Right lobe of liver (tissue), 6 donors: Measurements from ENCODE around the gene USH1C. TPM values are rescaled to one million over a fixed set of nuclear protein-coding genes. Genes with fewer than 3 reads are reported as not detected.

ENCODE experiments used
- ATAC-seq, 4 donors: fragments of 200-7000 bp; cut with Tn5 transposase; one replicate each; pipeline ENCODE4 v1.9.1; 2020; ENCODE audit warnings: mild to moderate bottlenecking in 4 of 4, moderate library complexity in 4 of 4
- DNase-seq, 3 donors: peaks; one replicate each; pipeline ENCODE4 v3.0.0-alpha.2; 2020
- H3K27ac ChIP-seq, 3 donors: fragments of 200-600 bp; one replicate each; pipeline ENCODE4 v1.8.0; 2022
- H3K27me3 ChIP-seq, 2 donors: fragments of 200-600 bp; one replicate each; pipeline ENCODE4 v1.8.0; 2022
- H3K36me3 ChIP-seq, 4 donors: fragments of 200-600 bp; sonication (generic) in 1 of 4; one replicate each; pipeline versions ENCODE4 v1.5.1 to v1.8.0; 2017 to 2022; ENCODE audit warnings: control low read depth in 1 of 4
- H3K4me1 ChIP-seq, 4 donors: fragments of 200-600 bp; sonication (generic) in 1 of 4; one replicate each; pipeline versions ENCODE4 v1.5.1 to v1.8.0; 2017 to 2022; ENCODE audit warnings: control low read depth in 1 of 4
- H3K4me3 ChIP-seq, 3 donors: fragments of 200-600 bp; one replicate each; pipeline ENCODE4 v1.8.0; 2022
- H3K9me3 ChIP-seq, 4 donors: fragments of 200-600 bp; sonication (generic) in 1 of 4; one replicate each; pipeline versions ENCODE4 v1.5.1 to v1.8.0; 2017 to 2022; ENCODE audit warnings: control low read depth in 1 of 4
- CTCF ChIP-seq, 4 donors: fragments of 200-600 bp in 3 of 4; fragments of 450-650 bp in 1 of 4; IDR thresholded peaks; one replicate each; pipeline versions ENCODE4 v1.5.1 to v1.8.0; 2016 to 2022; ENCODE audit warnings: antibody characterized with exemption in 4 of 4, mild to moderate bottlenecking in 2 of 4
- POLR2A ChIP-seq: fragments of 450-650 bp; IDR thresholded peaks from one replicate; pipeline ENCODE4 v1.6.1; 2017; ENCODE audit warnings: antibody characterized with exemption, mild to moderate bottlenecking
- WGBS: methylation state at CpG from one replicate; pipeline ENCODE4 v1.1.6; 2018; ENCODE audit warnings: low coverage, low lambda C conversion rate; ENCODE audit not compliant: insufficient coverage; ENCODE audit errors: missing lambda C conversion rate; 5-methylcytosine and 5-hydroxymethylcytosine counted together
- intact Hi-C, 2 donors: fragments of 100-400 bp; cut with DNase I; formaldehyde crosslinking; loops; one replicate each; pipeline versions ENCODE4 v1.11.2 to v1.14.1; 2022
- total RNA-seq, 6 experiments: library from RNA; depleted of rRNA in 2 of 6; stranded (reverse); fragments of >200 nt in 2 of 6; fragmentation: NEBNext Ultra II Directional in 3 of 6; extraction: Animal tissue kit (Norgen Biotek cat#: 25700) in 3 of 6; gene quantifications; one replicate each; pipeline versions ENCODE4 v1.1.0 to v1.2.4, GENCODE V29; 2016 to 2023
- donor health status: DM: no; HTN: yes; CAD: no.
- donor health status: DM: no; HTN: no; CAD: no.
- donor health status: DM: no; HTN: no; CAD: no.
- donor health status: DM: no; HTN: yes; CAD: no.
- donor health status: DM: no; HTN: yes; CAD: no.

USH1C gene
- total RNA-seq, 6 experiments from 2014 or later, result 0.15 to 1.2 (median 0.58) TPM

DNA sequence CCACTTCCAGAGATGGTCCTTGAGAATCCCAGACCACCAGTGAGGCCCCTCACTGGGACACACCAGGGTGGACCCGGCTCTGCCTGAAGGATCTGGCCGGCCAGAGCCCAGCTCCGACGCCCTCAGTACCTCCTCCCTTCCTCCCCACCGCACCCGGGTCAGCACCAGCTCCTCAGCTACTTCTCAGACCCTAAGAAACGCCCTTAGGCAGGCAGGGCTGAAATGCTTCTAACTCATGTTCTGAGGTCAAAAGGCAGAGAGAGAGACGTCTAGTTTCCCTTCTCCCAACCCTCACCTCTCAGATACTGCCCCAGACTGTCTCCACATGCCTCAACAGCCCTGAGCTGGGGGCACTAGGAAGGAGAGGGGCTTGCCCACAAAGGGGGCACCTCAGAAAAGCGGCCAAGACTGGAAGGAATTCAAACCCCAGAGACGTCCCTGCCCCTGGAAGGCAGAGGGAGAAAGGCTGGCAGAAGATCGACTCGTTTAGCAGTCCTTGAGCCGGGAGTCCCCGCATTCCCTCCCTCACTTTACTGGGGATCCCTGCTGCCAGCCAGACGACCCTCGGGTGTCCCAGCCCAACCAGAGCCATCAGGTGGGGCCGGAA is 539 bp downstream of the USH1C start:
- Histone ChIP-seq H3K4me1 (no peaks in the 10 kb centered on the region), H3K9me3 (no peaks in the 10 kb centered on the region), H3K36me3 (no peaks in the 10 kb centered on the region), H3K4me3 (no peak overlapping the region), H3K27me3 (no peaks in the 10 kb centered on the region), H3K27ac (no peak overlapping the region)
- intact Hi-C loops, result no loop called here
- TF ChIP-seq CTCF (IDR thresholded peaks at IDR 0.05) (no peak), POLR2A (no peak)
- DNase-seq (no peak), ATAC-seq (peak in 1 of 4 donors; percentile 13)
- WGBS, result 33% methylated on average over 9 of the region's 17 CpGs

DNA sequence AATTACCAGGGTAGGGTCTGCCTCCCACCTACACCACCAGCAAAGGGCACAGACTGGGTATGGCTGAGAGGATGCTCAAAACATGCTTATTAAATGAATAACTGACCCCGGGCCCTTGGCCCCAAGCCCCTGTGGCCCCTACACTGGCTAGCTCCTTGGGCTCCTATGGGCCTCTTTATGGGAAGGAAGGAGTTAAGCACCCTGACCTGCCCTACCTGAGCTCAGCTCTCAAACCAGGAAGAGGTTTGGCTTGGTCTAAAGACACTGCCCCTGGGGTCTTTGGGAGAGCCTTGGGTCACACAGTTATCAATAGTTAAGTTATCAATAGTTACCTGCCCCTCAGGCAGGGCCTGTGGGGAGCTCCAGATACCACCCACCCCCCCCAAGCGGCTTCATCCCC is 1.2 kb downstream of the USH1C start:
- TF ChIP-seq CTCF (IDR thresholded peaks at IDR 0.05), result no peak
- no peak for TF ChIP-seq POLR2A
- no peaks in the 10 kb centered on the region for H3K9me3 ChIP-seq
- H3K27ac ChIP-seq, result no peak overlapping the region
- H3K4me3 ChIP-seq, result no peak overlapping the region
- H3K27me3 ChIP-seq, result no peaks in the 10 kb centered on the region
- no CpG with 5 or more reads among the region's 2 CpGs for WGBS
- no peak for DNase-seq
- intact Hi-C loops, result no loop called here
- no peak for ATAC-seq
- H3K4me1 ChIP-seq, result no peaks in the 10 kb centered on the region
- H3K36me3 ChIP-seq, result no peaks in the 10 kb centered on the region

- no peak overlapping the region for H3K27ac ChIP-seq
- H3K36me3 ChIP-seq, result no peaks in the 10 kb centered on the region
- ATAC-seq (peak; percentile 68 to 90 (median 76)), DNase-seq (peak in 1 of 3 donors; percentile 62)
- intact Hi-C loops, result no loop called here
- no peak overlapping the region for H3K4me3 ChIP-seq
- TF ChIP-seq CTCF (IDR thresholded peaks at IDR 0.05), result no peak
- no peak for TF ChIP-seq POLR2A
- no peaks in the 10 kb centered on the region for H3K9me3 ChIP-seq
- no peaks in the 10 kb centered on the region for H3K27me3 ChIP-seq
- 24% methylated on average over 4 of the region's 4 CpGs for WGBS
- H3K4me1 ChIP-seq, result no peaks in the 10 kb centered on the region
Measured at GRCh38 chr11:17542249-17542648, 2.0 kb downstream of the USH1C start.

DNA sequence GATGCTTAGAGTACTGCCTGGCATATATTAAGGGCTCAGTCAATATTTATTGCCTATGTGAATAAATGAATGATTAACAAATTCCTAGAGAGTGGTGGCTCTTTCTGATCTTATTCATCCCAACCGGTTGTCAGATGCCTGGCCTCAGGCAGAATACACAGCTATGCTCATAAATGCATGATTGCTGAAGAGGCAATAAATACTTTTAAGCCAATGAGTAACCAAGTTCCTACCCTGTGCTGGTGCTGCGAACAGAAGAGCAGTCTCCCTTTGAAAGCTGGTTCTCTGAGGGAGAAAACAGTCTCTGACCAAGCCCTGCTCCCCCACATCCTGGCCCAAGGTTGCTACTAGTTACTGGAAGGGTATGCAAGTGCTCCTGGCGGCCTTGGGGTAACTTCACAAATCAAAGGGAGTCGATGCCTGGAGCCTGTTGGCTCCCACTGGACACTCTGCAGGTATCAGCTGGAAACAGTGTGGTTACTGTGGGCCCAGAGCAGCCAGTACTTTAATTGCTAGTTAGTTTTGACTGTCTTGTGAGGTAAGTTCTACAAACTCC is 2.8 kb downstream of the USH1C start:
- H3K27ac ChIP-seq, result no peak overlapping the region
- H3K36me3 ChIP-seq, result no peaks in the 10 kb centered on the region
- TF ChIP-seq POLR2A (no peak), CTCF (IDR thresholded peaks at IDR 0.05) (no peak)
- DNase-seq (no peak), ATAC-seq (no peak)
- no peaks in the 10 kb centered on the region for H3K4me1 ChIP-seq
- no peaks in the 10 kb centered on the region for H3K9me3 ChIP-seq
- no peaks in the 10 kb centered on the region for H3K27me3 ChIP-seq
- H3K4me3 ChIP-seq, result no peak overlapping the region
- 60% methylated on average over 1 of the region's 4 CpGs for WGBS
- intact Hi-C loops, result no loop called here
